Activated CD8-positive, alpha-beta T cell treated with anti-CD3 and anti-CD28 coated beads for 36 hours (primary cell): ENCODE data around the gene ABLIM1. TPM values are rescaled to one million over a fixed set of nuclear protein-coding genes. Genes with fewer than 3 reads are reported as not detected.

Experiments used
- ATAC-seq: fragments of 200-7000 bp; cut with Tn5 transposase; one replicate; pipeline ENCODE4 v1.10.0; 2021; ENCODE audit warnings: mild to moderate bottlenecking, moderate library complexity
- CTCF ChIA-PET: fragments of 350-600 bp; sonication (Branson Sonifier 250); formaldehyde crosslinking; loops from one replicate; lab custom pipeline; 2021; ENCODE audit warnings: antibody characterized with exemption; lab: Charles Lee
- POLR2A ChIA-PET: fragments of 350-600 bp; sonication (Branson Sonifier 250); formaldehyde crosslinking; loops from one replicate; lab custom pipeline; 2021; ENCODE audit warnings: antibody characterized with exemption; lab: Charles Lee
- DNase-seq: peaks from one replicate; pipeline ENCODE4 v3.0.0-alpha.2; 2020
- H3K27ac Mint-ChIP-seq: one replicate; pipeline ENCODE4 v1.8.0; 2021; ENCODE audit warnings: mild to moderate bottlenecking, mixed read lengths
- H3K27me3 Mint-ChIP-seq: one replicate; pipeline ENCODE4 v1.8.0; 2021; ENCODE audit warnings: mixed read lengths
- H3K36me3 Mint-ChIP-seq: one replicate; pipeline ENCODE4 v1.8.0; 2021; ENCODE audit warnings: low read depth, mixed read lengths
- H3K4me1 Mint-ChIP-seq: one replicate; pipeline ENCODE4 v1.8.0; 2021; ENCODE audit warnings: low read depth, mixed read lengths
- H3K4me3 Mint-ChIP-seq: one replicate; pipeline ENCODE4 v1.8.0; 2021; ENCODE audit warnings: mild to moderate bottlenecking, moderate library complexity, mixed read lengths
- H3K9me3 Mint-ChIP-seq: one replicate; pipeline ENCODE4 v1.8.0; 2021; ENCODE audit warnings: mixed read lengths
- intact Hi-C: fragments of 100-400 bp; cut with micrococcal nuclease; formaldehyde crosslinking; loops from one replicate; pipeline ENCODE4 v1.10.0; 2022
- total RNA-seq, 2 experiments: library from RNA; stranded (reverse); gene quantifications; one replicate each; pipeline ENCODE4 v1.2.3, GENCODE V29; 2021
- TF ChIP-seq, protein P1 (sequence below): fragments of 200-600 bp; IDR thresholded peaks from one replicate; pipeline ENCODE4 v1.8.0; 2022; ENCODE audit warnings: antibody characterized with exemption, mild to moderate bottlenecking

The ABLIM1 gene
- total RNA-seq, 2 experiments from 2014 or later = 148 to 155 TPM

DNA sequence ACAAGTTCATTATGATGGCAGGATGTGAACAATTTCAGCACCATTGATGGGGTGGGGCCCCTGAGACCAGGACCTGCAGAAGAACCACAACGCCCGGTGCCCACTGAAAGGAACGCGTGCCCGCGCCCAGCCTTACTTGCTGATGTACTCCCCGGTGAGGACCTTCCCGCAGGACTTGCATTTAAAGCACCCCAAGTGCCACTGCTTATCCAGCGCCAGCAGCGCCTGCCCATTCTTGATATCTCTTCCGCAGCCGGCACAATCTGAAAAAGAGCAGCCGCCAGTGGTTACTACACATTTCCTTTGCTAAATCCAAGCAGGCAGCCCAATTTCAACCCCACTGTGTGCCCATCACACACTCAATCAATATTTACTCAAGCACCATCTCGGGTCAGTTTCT is 110.6 kb downstream of the ABLIM1 start:
- ChIA-PET POLR2A (interaction anchor here (0.6 to 11.1 kb wide), 2 partner anchors 27 to 231 kb away, joined by 3 to 251 read pairs; no protein-coding TSS in a partner anchor), CTCF (interaction anchor here (0.7 to 21.0 kb wide), 11 partner anchors 27 to 274 kb away, joined by 3 to 252 read pairs (median 6); partner anchors contain the start of gene FHIP2A)
- Mint-ChIP-seq H3K36me3 (no peaks in the 10 kb centered on the region), H3K4me1 (peaks cover 51% of the 10 kb centered on the region), H3K27ac (peak overlapping the region; percentile 25), H3K27me3 (no peaks in the 10 kb centered on the region), H3K4me3 (peak overlapping the region; percentile 59), H3K9me3 (no peaks in the 10 kb centered on the region)
- TF ChIP-seq, protein P1, sequence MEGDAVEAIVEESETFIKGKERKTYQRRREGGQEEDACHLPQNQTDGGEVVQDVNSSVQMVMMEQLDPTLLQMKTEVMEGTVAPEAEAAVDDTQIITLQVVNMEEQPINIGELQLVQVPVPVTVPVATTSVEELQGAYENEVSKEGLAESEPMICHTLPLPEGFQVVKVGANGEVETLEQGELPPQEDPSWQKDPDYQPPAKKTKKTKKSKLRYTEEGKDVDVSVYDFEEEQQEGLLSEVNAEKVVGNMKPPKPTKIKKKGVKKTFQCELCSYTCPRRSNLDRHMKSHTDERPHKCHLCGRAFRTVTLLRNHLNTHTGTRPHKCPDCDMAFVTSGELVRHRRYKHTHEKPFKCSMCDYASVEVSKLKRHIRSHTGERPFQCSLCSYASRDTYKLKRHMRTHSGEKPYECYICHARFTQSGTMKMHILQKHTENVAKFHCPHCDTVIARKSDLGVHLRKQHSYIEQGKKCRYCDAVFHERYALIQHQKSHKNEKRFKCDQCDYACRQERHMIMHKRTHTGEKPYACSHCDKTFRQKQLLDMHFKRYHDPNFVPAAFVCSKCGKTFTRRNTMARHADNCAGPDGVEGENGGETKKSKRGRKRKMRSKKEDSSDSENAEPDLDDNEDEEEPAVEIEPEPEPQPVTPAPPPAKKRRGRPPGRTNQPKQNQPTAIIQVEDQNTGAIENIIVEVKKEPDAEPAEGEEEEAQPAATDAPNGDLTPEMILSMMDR = no peak
- ATAC-seq (no peak), DNase-seq (peak; percentile 51)
- intact Hi-C loops = loop anchor here (5.0 to 10.0 kb wide), 3 partner anchors 245 to 377 kb away; partner anchors contain the start of genes CCDC186 and TDRD1

DNA sequence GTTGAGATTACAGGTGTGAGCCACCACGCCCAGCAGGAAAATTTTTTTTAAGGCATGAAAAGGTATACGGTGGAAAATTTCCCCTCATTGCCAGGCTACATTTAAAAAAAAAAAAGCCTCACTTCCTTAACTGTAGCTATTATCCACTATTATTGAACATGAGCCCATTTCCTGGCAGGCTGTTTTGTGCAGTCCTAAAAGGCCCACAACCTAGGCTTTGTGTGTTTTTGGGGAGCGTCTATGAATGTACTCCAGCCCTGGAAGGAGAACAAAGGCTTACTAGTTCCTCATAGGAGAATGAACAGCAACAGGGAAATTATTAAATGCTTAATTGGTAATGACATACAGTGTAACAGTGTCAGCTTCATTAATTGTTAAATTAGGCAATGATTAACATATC is 111.0 kb downstream of the ABLIM1 start:
- ChIA-PET CTCF (interaction anchor here (1.3 to 21.0 kb wide), 5 partner anchors 26 to 243 kb away, joined by 4 to 252 read pairs (median 24); no protein-coding TSS in a partner anchor), POLR2A (interaction anchor here (0.6 to 11.1 kb wide), 2 partner anchors 27 to 230 kb away, joined by 3 to 251 read pairs; no protein-coding TSS in a partner anchor)
- peak overlapping the region; percentile 59 for H3K4me3 Mint-ChIP-seq
- H3K4me1 Mint-ChIP-seq = peaks cover 55% of the 10 kb centered on the region
- no peaks in the 10 kb centered on the region for H3K36me3 Mint-ChIP-seq
- ATAC-seq (no peak), DNase-seq (no peak)
- H3K9me3 Mint-ChIP-seq = no peaks in the 10 kb centered on the region
- H3K27me3 Mint-ChIP-seq = no peaks in the 10 kb centered on the region
- H3K27ac Mint-ChIP-seq = no peak overlapping the region
- TF ChIP-seq, protein P1 = no peak
- intact Hi-C loops = loop anchor here (5.0 to 10.0 kb wide), 3 partner anchors 245 to 378 kb away; partner anchors contain the start of genes CCDC186 and TDRD1

DNA sequence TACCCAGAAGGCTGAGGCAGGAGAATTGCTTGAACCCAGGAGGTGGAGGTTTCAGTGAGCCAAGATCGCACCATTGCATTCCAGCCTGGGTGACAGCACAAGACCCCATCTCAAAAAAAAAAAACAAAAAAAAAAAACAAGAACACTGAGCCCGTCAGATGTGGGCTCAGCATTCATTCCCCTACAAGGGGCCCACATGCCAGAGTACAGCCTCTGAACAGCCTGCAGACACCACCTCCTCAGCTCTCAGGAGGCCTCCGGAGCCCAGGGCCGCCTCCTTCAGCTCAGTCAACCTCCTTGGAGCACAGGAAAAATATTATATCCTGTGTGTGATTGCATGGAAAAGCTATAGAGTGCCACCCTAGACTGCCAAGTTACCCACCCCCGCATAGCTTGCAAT is 112.3 kb downstream of the ABLIM1 start:
- DNase-seq (no peak), ATAC-seq (no peak)
- TF ChIP-seq, protein P1 = no peak
- Mint-ChIP-seq H3K4me1 (peaks cover 68% of the 10 kb centered on the region), H3K9me3 (no peaks in the 10 kb centered on the region), H3K36me3 (peaks cover 1% of the 10 kb centered on the region), H3K4me3 (no peak overlapping the region), H3K27me3 (no peaks in the 10 kb centered on the region), H3K27ac (no peak overlapping the region)
- POLR2A ChIA-PET = interaction anchor here (0.8 to 11.1 kb wide), 3 partner anchors 15 to 775 kb away, joined by 3 to 251 read pairs (median 5); no protein-coding TSS in a partner anchor
- intact Hi-C loops = loop anchor here (5.0 to 10.0 kb wide), 3 partner anchors 244 to 379 kb away; partner anchors contain the start of genes CCDC186 and TDRD1
- CTCF ChIA-PET = interaction anchor here (0.7 to 21.0 kb wide), 10 partner anchors 25 to 276 kb away, joined by 3 to 252 read pairs (median 4); no protein-coding TSS in a partner anchor

DNA sequence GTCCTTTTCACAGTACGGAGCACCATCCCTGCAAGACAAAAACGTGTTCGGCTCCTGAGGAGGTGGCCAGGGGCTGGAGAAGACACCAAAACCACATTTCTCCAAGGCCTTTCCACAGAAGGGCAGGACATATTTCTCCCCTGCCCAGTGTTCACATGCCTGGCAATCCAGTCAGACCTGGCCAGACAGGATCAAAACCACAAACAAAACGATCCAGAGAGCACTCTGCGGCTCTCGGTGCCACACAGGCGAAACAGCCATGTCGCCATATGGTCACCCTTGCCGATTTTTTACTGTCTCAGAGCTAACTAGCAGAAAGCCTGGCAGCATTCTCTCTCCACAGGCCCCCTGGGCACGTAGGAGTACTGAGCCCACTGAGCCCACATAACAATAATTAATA is 113.0 kb downstream of the ABLIM1 start:
- Mint-ChIP-seq H3K4me3 (peak overlapping the region; percentile 77), H3K27ac (peak overlapping the region; percentile 94), H3K9me3 (no peaks in the 10 kb centered on the region), H3K27me3 (no peaks in the 10 kb centered on the region), H3K36me3 (peaks cover 2% of the 10 kb centered on the region), H3K4me1 (peaks cover 75% of the 10 kb centered on the region)
- DNase-seq = no peak
- intact Hi-C loops = loop anchor here (5.0 to 10.0 kb wide), 3 partner anchors 243 to 380 kb away; partner anchors contain the start of genes CCDC186 and TDRD1
- ChIA-PET CTCF (interaction anchor here (1.0 to 21.0 kb wide), 9 partner anchors 13 to 277 kb away, joined by 3 to 252 read pairs (median 11); no protein-coding TSS in a partner anchor), POLR2A (interaction anchor here (0.8 to 11.1 kb wide), 4 partner anchors 14 to 775 kb away, joined by 3 to 251 read pairs (median 4); no protein-coding TSS in a partner anchor)
- TF ChIP-seq, protein P1 = no peak
- ATAC-seq = no peak
